ENCODE measurements around the gene CADPS.

- TF ChIP-seq, protein P1, sequence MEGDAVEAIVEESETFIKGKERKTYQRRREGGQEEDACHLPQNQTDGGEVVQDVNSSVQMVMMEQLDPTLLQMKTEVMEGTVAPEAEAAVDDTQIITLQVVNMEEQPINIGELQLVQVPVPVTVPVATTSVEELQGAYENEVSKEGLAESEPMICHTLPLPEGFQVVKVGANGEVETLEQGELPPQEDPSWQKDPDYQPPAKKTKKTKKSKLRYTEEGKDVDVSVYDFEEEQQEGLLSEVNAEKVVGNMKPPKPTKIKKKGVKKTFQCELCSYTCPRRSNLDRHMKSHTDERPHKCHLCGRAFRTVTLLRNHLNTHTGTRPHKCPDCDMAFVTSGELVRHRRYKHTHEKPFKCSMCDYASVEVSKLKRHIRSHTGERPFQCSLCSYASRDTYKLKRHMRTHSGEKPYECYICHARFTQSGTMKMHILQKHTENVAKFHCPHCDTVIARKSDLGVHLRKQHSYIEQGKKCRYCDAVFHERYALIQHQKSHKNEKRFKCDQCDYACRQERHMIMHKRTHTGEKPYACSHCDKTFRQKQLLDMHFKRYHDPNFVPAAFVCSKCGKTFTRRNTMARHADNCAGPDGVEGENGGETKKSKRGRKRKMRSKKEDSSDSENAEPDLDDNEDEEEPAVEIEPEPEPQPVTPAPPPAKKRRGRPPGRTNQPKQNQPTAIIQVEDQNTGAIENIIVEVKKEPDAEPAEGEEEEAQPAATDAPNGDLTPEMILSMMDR (IDR thresholded peaks at IDR 0.05) = no peak
- TF ChIP-seq EP300 (IDR thresholded peaks at IDR 0.05) = no peak
Observed at GRCh38 chr3:62501289-62501668, 373.9 kb downstream of the CADPS start.
